Stimulated activated CD8-positive, alpha-beta memory T cell treated with anti-CD3 and anti-CD28 coated beads, Interleukin-2, amount 100 ng/mL, for 48 hours (primary cell): Measurements from ENCODE around the gene OR6S1.
A peak's percentile ranks its signal among the peaks of the same experiment; 100 is the strongest.
"Not testable (repeated sequence)": the region's sequence is repeated elsewhere in the genome, so short reads cannot be mapped to it uniquely, and the experiment has no call there.

ENCODE experiments used
- DNase-seq, 2 donors: peaks; one replicate each; pipeline ENCODE4 v3.0.0-alpha.2; 2020; ENCODE audit warnings: low read depth in 2 of 2

Gene OR6S1

DNA sequence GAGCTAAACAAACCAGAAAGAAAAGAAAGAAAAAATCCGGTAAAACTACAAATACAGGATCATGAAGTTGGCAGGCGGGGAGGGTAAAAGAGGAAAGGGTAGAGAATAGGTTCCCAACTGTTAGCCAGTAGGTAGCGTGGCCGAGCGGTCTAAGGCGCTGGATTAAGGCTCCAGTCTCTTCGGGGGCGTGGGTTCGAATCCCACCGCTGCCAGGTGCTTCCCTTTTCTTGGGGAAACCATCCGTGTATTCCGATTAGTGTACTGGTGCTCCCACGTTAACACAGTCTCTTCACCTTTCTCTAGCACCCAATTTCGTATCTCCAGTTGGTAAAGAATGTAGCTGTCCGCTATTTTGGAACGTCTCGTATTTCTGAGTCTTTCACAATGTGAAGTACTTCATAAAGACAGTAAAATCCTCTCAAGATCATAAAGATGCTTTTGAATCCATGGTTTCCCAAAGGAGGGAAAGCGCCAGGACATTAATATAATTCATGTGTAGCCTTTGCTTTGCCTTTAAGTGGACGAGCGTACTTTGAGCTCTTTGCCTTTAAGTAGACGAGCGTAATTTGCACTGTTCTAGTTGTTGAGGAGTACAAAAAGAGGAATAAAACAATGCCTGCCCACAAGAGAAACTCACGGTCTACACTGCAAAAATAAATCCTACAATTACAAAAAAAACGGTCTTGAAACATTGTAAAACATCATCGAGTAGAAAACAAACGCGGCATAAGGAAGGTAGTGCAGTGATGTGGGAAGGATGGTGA, 31.3 kb downstream of the OR6S1 start:
- DNase-seq = peak; percentile 71 to 76

DNA sequence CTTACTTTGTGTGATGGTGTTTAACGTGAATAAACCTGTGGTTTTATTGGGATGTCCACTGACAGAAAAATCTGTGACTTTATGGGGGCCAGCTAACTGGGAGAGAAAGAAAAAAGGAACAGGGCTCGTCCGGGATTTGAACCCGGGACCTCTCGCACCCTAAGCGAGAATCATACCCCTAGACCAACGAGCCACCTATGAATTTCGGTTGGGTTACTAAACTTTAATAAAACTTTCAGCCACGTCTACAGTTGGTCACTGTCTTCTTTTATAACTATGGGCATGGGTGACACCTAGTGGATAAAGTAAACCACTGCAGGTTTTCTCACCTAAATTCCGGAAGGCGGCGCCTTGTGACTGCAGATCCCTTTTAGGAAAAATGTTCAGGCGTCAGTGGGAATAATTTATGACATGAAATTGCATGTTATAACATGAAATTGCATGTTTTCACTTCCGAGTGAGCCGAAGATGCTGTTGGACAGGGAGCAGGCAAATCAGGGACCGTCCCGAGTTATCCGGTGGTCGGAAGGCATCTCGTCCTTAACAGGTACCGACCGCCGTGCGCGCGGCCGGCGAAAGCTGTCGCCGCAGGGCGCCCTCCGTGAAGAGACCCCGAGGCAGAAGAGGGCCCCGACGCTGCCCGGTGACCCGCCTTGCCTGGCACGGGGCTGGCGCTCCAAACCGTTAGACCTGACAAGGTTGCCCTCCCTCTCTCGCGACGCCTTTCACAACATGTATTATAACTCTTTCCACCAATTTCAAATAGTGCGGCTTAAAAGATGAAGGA, 32.1 kb downstream of the OR6S1 start:
- peak in 1 of 2 donors; percentile 24 for DNase-seq

DNA sequence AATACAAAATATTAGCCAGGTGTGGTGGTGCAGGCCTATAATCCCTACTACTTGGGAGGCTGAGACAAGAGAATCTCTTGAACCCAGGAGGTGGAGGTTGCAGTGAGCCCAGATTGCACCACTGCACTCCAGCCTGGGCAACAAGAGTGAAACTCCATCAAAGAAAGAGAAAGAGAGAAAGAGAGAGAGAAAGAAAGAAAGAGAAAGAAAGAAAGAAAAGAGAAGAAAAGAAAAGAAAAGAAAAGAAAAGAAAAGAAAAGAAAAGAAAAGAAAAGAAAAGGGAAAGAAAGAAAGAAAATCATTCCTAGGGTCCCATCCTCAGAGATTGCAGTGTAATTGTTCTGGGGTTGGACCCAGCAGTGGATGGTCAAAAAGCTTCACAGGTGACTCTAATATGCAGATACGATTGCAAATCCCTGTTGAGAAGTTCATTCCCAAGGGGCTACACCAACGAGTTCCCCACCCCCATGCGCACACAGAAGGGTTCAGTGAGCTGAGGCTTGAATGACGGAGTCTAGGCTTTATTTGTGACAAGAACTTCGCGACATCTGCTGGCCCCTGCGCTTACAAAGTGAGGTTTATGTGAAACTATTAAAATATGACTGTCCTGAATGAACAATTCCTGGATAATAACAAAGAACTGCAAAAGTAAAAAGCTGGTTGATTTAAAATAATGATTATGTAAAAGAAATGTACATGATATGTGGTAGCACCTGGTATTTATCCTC, 32.9 kb downstream of the OR6S1 start:
- no peak for DNase-seq

DNA sequence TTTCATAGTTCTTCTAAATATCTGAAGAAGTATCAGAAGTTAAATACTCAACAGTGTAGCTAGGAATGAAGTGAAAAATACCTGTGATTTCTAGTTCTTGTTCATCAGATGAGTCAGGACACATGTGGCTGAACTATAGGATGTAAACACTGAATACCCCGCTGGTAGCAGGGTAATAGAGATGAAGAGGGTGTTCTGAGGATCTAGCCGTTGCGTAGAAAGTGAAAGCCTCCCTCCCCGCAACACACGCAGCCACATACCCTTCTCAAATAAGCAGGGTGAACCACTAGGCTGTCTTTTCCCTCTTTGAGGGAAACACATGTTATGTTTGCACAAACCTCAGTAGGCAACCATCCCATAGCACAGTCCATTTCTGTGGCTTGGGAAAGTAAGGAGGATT, 33.9 kb downstream of the OR6S1 start:
- no peak for DNase-seq

DNA sequence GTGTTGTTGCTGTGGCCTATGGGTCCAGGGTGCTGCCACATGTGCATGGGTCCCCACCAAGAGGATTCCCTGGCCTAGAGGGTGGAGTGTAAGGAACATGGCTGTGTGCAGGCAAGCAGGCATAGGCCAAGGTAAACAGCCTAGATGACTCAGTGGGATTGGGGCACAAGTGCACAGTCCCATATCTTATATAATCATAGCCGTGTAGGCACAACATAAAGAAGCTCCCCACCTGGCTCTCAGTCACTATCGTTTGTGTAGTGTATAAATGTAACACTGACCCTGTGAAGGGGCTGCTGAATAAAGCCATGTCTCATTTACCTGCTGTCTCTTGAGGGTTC, 34.6 kb downstream of the OR6S1 start:
- DNase-seq = no peak

DNA sequence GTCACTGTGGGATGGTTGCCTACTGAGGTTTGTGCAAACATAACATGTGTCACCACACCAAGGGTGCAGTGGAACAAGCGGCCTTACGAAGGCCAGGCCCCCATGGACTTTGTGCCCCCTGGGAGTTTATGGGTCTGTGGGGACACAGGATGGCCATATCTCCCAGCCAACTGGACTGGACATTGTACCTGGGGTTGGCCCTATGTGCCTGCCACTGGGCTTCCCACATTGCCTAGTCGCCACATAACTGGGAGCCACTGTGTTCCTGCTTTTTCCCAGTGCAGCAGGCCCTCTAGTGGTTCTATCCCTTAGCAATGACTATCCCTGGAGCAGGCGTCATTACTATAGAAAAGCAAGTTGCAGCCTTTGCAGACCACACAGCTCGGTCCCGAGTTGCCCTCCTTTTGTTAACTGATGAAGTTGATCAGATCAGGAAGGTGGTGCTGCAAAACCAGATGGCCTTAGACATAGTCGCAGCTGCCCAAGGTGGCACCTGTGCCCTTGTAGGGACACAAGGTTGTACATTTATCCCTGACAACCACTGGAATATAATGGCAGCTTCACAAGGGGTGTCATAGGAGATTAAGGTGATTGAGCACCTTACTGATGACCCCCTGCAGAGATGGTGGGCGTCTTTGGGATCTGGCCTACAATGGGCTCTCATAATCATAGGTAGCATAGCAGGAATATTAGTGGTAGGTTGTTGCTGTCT, 35.1 kb downstream of the OR6S1 start:
- DNase-seq = no peak

DNA sequence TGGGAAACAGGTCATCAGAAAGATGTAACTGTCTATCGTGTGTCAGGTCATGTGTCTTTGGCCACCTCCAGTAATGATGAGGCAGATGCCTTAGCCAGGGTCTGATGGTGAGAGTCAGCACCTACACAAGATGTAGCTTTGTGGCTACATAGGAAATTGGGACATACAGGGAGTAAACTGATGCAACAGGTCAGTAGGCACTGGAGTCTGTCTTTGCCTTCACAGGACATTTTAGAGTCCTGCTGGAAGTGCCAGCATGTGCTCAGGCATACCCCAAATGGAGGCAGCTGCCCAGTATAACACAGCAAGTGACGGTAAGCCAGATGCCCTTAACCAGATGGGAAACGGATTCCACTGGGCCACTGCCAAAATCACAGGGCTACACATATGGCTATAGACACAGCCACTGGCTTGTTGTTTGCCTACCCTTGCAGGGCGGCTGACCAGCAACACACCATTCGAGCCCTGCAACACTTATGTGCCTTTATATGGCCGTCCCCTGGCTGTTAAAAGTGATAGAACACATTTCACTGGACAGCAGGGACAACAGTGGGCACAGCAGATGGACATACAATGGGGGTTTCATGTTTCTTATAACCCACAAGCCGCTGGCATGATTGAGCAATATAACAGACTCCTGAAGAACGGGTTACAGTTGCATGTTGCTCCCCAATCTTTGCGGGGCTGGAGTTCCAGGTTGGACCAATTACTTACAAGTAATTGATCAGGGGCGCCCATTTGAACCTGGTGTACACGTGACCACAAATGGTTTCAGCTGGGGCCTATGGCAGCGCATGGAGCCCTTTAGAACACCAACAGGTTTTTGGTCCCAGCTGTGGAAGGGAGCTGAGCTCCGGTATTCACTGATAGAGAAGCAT, 37.4 kb downstream of the OR6S1 start:
- DNase-seq = no peak

DNA sequence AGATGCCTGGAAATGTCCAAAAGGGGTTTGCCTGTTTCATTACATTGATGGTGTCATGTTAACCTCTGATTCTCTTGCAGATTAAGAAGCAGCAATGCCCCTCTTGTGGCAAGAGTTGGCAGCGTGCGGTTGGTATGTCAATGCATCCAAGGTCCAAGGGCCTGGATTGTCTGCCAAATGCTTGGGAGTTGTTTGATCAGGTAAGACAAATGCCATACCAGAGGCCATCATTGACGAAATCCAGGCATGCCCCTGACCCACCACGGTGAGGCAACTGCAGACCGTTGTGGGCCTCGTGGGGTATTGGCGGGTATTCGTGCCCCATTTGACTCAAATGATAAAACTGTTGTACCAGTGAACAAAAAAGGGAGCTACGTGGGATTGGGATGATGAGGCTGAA, 38.9 kb downstream of the OR6S1 start:
- DNase-seq = no peak

DNA sequence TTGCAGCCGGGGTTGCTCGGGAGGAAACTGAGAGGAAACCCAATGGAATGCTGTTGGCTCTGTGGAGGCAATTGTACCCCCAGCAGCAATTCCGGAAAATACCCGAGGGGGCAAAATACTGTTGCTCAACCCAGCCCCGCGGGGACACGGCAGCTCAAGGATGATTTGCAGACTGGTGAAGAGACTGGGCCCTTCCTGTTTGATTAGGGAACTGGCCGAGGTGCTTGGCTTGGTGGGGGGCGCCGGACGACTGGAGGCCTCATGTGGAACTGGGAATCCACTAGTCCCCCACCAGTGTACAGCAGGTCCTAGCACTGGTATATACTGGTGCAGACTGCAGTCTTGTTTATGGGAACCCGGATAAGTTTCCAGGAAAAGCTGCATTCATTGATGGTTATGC, 40.0 kb downstream of the OR6S1 start:
- DNase-seq = no peak

DNA sequence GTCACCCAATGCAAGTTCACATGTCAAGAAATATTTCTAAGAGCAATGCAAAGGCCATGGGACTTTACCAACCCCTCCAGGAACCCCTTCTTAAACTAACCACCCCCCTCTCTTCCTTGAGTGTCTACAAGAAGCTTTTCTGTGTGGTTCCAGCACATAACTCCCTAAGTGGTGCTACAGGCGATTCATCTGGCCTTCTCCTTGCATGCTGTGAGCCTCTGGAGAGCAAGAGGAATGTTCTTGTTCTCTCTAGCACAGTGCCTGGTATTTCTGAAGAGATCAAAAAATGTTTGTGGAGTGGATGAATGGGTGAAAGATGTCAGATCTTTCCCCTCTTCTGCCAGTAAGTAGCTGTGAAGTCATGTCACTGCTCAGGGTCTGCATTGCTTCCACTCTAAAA, 44.4 kb downstream of the OR6S1 start:
- no peak for DNase-seq

DNA sequence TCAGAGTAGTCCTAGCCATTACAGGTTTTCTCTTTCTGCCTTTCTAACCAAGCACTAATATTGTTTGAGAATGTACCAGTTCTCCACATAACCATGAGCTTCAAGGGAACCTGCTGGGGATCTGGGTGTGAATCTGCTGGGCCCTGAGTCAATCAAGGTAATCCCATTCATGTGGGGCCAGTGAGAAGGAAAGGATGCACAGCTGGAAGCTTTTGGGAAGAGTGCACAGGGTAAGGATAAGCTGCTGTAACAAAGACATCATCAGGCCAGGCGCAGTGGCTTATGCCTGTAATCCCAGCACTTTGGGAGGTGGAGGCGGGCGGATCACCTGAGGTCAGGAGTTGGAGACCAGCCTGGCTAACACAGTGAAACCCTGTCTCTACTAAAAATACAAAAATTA, 45.8 kb downstream of the OR6S1 start:
- DNase-seq = not testable (repeated sequence)

DNA sequence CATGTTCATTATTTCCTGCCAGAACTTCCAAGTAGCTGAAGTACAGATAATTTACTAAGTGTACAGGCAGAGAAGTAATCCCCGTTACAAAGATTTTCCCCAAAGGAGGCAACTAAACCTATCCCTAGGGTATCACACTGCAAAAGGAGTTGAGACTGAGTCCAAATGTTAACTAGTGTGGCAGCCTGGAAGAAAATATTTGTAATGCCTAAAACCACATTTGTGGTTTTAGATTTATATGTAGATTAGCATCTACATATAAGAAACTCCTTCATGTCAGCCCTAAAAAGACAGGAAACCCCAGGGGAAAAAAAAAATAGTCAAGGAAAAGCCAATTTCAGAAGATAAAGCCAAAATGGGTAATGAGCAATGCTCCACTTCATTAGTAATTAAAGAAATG, 48.9 kb downstream of the OR6S1 start:
- no peak for DNase-seq

DNA sequence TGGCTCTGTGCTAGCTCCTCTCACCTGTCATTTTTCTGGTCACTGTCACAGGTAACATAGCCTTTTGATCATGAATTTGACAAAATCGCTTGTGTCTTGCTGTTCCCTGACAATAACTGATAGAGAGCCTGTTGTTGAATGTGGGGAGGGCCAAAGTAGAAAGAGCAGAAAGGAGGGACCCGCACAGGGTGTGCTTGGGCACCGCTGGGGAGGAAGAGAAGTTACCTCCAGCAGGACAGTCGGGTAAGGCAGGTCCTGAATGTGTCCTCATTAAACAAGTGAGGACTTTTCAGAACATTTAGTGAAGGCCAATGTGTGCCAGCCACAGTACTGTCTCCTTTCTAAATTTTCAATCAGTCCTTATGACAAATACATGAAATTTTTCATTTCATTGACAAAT, 50.3 kb downstream of the OR6S1 start, which contains the start of gene RNASE12:
Gene RNASE12, minus strand, starts transcription at position 142 of the 400 bp plus-strand sequence. CDS start 653 bp downstream, outside the sequence.
- DNase-seq = no peak
